HG03460 (cell line): ENCODE results near the gene FCHSD2.
"Not testable (repeated sequence)": the region's sequence is repeated elsewhere in the genome, so short reads cannot be mapped to it uniquely, and the experiment has no call there.

Experiments
- ATAC-seq: cut with Tn5 transposase; IDR thresholded peaks from one replicate; pipeline ENCODE4 v1.9.1; 2021; ENCODE audit not compliant: unreplicated experiment

Gene FCHSD2

DNA sequence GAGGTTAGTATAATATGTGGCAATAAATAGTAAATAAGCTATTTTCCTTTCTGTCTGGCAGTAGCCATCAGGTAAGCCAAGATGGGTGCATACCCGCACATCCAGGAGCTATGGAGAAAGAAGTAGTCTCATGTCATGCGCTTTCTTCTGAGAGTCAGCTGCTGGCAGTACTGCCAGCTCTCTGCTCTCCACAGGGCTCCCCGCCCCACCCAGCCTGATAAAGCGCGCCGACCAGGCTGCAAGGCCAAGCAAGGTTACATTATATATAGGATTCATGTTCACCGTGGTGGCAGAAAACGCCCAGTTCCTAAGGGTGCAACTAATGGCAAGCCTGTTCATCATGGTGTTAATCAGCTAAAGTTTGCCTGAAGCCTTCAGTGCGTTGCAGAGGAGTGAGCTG is 201.7 kb downstream of the FCHSD2 start:
- ATAC-seq: no peak

DNA sequence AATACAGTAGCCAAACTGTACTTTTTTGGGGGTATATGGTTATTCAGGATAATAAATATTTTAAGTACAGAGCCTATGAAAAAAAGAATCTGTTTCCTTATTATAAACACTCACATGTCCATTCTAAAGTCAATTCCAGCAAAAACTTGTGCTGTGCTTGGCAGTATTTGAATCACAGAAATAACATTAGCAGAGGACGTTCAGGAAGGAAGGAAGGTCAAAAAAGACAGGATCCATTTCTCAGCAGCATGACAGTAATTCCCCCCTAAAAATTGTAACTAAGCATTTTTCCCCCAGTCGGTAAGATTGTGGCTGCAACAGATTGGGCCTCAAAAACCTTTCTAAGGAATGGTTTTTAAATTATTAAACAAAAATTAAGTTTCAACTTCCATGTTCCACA is 203.1 kb downstream of the FCHSD2 start:
- no peak for ATAC-seq

- no peak for ATAC-seq
Observed at GRCh38 chr11:72937439-72937838, 204.7 kb downstream of the FCHSD2 start.

GRCh38 chr11:72935700-72936099 is 206.4 kb downstream of the FCHSD2 start:
- ATAC-seq: no peak

DNA sequence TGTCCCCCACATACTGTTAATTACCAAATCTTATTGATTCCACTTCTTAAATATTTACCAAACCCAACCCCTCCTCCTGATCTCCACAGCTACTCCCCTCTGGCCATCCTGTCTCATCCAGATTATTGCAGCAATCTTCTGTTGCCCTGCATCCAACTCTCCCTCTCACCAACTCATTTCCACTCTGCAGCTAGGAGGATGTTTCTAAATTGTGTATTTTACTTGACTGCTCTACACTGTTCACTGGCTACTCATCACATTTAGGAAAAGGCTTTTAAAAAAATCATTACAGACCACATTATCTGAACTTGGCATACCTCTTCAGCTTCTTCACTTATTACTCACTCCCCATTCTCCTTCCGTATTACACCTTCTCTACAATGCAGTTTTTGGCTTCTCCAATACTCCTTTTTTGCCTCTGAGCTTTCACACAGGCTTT is 210.0 kb downstream of the FCHSD2 start:
- ATAC-seq: no peak

DNA sequence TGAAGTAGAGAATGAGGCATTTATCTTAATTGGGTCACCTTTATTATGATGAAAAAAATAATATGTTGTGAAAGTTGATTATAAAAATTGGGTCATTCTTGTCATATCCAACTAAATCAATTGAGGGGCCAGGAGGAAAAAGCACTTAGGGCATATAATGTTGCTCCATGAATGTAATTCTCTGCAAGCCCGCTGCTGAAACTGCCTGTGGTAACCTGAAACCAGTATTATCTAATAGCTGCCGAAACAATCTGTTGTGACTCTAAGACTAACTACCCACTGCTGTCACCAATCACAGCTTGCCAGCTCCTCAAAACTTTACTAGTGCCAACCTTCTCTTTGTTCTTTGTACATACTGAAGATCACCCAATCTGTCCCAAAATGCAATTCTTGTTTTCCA is 212.1 kb downstream of the FCHSD2 start:
- ATAC-seq: no peak

GRCh38 chr11:72929256-72929655 is 212.9 kb downstream of the FCHSD2 start:
- no peak for ATAC-seq

GRCh38 chr11:72927380-72927779 is 214.7 kb downstream of the FCHSD2 start:
- ATAC-seq: no peak

DNA sequence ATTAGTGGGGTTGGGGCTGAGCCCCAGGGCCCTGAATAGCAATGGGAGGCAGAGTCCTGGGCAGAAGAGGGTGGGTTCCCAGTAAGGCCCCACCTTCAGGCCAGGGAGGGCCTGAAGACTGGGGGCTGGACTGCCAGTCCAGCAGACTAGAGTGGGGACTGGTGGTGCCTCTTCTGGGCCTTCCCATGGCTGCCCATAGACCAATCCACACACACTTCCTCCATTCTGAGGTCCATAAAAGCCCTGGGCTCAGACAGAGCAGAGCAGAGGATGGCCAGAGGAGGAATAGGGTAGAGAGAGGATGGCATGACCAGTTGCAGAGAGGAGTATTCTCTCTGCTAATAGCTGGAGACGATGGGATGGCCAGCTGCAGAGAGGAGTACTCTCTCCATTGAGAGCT is 216.0 kb downstream of the FCHSD2 start:
- no peak for ATAC-seq

DNA sequence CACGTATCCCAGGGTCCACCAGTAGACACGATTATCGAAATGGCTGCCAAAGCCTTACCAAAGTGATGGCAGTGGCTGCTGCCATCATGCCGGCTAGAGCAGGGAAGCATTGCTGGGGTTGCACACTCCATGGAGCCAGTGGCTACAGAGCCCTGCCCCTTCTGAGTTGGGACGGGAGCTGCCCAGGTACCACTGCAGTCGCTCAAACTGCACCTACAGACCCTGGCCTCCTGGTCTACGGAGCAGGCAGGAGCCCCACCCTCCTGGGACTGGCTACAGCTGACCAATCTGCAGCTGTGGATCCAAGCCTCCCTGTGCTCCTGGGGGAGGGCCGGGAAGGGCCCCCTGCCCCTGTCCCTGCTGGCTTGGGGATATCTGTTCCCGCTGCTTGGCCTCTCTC is 216.5 kb downstream of the FCHSD2 start:
- no peak for ATAC-seq

GRCh38 chr11:72924568-72925190 is 217.4 kb downstream of the FCHSD2 start:
- no peak for ATAC-seq

DNA sequence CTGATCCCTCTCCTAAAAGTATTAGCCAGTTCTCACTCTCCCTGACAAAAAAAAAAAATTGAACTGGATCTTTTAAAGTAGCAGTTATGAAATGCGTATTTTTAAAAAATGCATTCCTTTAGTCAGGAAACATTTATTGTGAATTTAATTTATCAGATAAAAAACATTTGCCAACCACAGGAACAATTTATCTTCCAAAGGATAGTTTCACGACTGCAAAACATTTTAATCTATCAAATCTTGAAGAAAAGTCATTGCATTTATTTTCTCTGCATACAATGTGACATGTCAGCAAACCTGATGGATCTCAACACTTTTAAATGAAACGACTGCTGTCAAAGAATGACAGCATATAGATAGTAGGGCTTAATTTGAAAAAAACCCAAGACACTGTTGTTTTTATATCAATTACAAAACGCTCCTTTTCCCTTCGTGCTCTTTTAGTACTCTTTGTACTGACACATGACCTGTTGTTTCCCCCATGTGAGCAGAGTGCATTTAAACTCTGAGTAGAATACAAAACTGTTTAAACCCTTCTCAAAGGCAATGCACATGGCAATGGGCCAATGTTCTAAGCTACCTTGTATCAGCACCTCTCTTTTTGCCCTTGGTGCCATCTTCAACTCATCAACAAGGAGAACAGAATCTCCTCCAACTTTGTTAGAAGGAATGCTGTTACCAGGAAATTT is 220.9 kb downstream of the FCHSD2 start:
- no peak for ATAC-seq

DNA sequence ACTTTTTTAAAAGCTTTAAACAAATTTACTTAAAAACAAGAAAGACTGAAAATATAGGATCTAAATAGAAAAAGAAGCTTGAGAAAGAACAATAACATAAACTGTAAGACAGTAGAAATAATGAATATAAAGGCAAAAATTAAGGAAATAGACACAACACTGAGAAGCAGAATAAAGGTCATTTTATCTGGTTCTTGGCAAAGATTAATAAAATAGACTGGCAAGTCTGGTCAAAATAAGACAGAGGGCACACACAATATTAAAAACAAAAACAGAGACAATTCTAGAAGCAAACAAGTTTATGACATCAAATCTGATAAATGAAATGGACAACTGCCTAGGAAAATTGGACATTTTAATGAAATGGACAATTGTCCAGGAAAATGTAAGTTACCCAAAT is 222.1 kb downstream of the FCHSD2 start:
- ATAC-seq: no peak

DNA sequence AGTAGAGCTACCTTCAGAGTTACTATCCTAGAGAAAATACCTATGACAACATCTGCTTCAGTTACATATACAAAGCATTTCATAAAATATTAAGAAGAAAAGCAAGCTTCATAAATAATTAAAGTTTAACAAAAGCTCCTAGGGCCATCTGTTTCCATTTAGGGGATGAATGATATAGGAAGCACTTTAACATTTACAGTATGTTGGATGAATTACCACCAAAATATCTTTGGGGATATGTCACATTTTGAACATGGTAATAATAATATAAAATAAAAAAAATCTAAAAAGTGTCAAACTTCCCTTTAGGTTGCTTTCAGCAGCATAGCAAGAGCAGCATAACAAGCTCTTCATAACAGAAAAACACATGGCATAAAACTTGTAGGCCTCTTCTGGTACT is 223.3 kb downstream of the FCHSD2 start:
- ATAC-seq: no peak

DNA sequence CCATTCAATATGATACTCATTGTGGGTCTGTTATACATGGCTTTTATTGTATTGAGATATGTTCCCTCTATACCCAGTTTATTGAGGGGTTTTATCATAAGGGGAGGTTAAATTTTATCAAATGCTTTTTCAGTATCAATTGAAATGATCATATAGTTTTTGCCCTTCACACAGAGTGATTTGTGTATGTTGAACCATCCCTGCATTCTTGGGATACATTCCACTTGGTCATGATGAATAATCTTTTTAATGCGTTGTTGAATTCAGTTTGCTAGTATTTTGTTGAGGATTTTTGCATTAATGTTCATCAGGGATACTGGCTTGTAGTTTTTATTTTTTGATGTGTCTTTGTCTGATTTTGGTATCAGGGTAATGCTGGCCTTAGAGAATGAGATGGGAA is 229.9 kb downstream of the FCHSD2 start:
- ATAC-seq: no peak

- ATAC-seq: not testable (repeated sequence)
Observed at GRCh38 chr11:72909558-72910388, 232.3 kb downstream of the FCHSD2 start.

- ATAC-seq: no peak
Observed at GRCh38 chr11:72908032-72908676, 234.0 kb downstream of the FCHSD2 start.

DNA sequence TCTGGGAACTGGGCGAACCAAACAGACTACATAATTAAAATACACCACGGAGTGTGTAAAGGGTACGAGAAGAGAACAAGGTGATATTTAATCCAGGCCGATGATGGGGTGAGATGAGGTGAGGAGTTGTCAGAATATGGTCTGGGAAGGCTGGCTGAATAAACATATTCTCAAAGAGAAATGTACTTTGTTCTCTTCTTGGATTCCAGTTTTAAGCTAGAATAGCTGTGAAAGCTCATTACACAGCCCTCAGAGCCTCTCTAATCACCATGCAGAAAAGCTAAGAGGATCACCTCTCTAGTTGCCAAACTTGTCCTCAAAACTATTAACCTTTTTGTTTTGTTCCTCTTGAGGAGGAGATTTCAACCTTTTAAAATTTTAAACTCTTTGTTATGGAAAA is 238.1 kb downstream of the FCHSD2 start:
- no peak for ATAC-seq

- ATAC-seq: no peak
Observed at GRCh38 chr11:72901374-72901773, 240.7 kb downstream of the FCHSD2 start.

DNA sequence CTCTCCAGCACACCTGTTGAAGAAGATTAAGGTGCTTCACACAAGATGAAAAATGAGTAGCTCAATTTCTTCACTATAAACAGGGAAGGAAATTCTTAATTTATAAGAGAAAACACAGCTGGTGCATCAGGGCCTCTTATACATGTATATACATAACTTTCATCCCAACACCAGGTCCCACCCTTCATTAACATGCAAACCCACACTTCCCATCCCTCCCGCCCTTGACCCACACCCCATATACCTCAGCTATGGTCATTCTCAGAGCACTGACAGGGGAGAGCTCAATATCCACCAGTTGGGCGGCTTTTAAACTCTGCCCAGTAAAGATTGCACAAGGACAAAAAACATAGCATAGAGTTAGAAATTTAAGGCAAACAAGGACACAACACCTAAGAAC is 242.1 kb downstream of the FCHSD2 start:
- no peak for ATAC-seq

GRCh38 chr11:72899238-72899637 is 242.9 kb downstream of the FCHSD2 start:
- no peak for ATAC-seq

DNA sequence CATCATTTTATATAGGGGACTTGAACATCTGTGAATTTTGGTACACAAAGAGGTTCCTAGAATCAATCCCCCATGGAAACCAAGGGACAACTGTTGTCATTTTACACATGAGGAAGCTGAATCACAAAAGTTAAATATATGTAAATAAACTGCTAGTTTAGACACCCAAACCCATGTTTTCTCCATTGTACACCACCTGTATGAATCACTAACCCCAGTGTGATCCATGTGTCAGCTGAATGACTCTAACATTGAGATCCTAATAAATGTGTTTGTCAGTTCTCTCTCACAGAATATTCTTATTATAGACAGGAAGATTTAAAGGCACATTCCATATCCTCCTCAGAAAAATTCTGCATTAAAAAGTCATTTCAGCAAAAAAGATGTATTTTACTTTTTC is 244.6 kb downstream of the FCHSD2 start:
- no peak for ATAC-seq
